ENCODE results near the gene ART1. TPM values are rescaled to one million over a fixed set of nuclear protein-coding genes. Genes with fewer than 3 reads are reported as not detected.

ART1 gene
- total and polyA plus RNA-seq, 12 donors: 0.03 to 2.8 (median 1.2) TPM; not detected in 3

- no peak overlapping the region for H3K4me3 ChIP-seq
- WGBS, 2 donors: 90 to 97% methylated on average over 12 of the region's 12 CpGs
- ATAC-seq: no peak
Observed at GRCh38 chr11:3684129-3684818, 39.3 kb downstream of the ART1 start.

GRCh38 chr11:3684819-3685172, 39.9 kb downstream of the ART1 start:
- H3K9me3 ChIP-seq: no peaks in the 10 kb centered on the region
- H3K27me3 ChIP-seq: no peaks in the 10 kb centered on the region
- H3K4me1 ChIP-seq: peaks cover 0 to 17% (median 10%) of the 10 kb centered on the region in 9 donors
- WGBS, 2 donors: 55 to 64% methylated on average over 2 of the region's 2 CpGs
- TF ChIP-seq CTCF (IDR thresholded peaks at IDR 0.05): no peak
- DNase-seq (no peak), ATAC-seq (peak in 4 of 8 donors; percentile 23 to 48 (median 40))
- intact Hi-C loops (cut with DNase I): no loop called here
- peaks cover 0 to 100% (median 59%) of the 10 kb centered on the region in 9 donors for H3K36me3 ChIP-seq
- no peak overlapping the region for H3K4me3 ChIP-seq
- H3K27ac ChIP-seq: peak overlapping the region in 2 of 10 donors; percentile 10 to 11

More at GRCh38 chr11:3684129-3684818, 39.3 kb downstream of the ART1 start:
- Histone ChIP-seq H3K27me3 (no peaks in the 10 kb centered on the region), H3K4me1 (peaks cover 0 to 17% (median 10%) of the 10 kb centered on the region in 9 donors), H3K9me3 (no peaks in the 10 kb centered on the region), H3K27ac (peak overlapping the region in 1 of 10 donors; percentile 10), H3K36me3 (peaks cover 0 to 100% (median 60%) of the 10 kb centered on the region in 9 donors)
- intact Hi-C loops (cut with DNase I): no loop called here
- no peak for TF ChIP-seq CTCF (IDR thresholded peaks at IDR 0.05)
- DNase-seq: no peak

- H3K36me3 ChIP-seq: peaks cover 0 to 100% (median 59%) of the 10 kb centered on the region in 9 donors
Observed at GRCh38 chr11:3685923-3686322, 41.0 kb downstream of the ART1 start.

GRCh38 chr11:3686751-3687150, 41.8 kb downstream of the ART1 start:
- DNase-seq (no peak), ATAC-seq (no peak)
- no peaks in the 10 kb centered on the region for H3K9me3 ChIP-seq
- peaks cover 0 to 100% (median 59%) of the 10 kb centered on the region in 9 donors for H3K36me3 ChIP-seq
- no peak for TF ChIP-seq CTCF (IDR thresholded peaks at IDR 0.05)
- no peaks in the 10 kb centered on the region for H3K27me3 ChIP-seq
- no peak overlapping the region for H3K27ac ChIP-seq
- H3K4me1 ChIP-seq: peaks cover 0 to 17% (median 10%) of the 10 kb centered on the region in 9 donors
- WGBS, 2 donors: 75 to 99% methylated on average over 4 of the region's 4 CpGs
- intact Hi-C loops (cut with DNase I): no loop called here
- H3K4me3 ChIP-seq: no peak overlapping the region

More at GRCh38 chr11:3685923-3686322, 41.0 kb downstream of the ART1 start:
- Histone ChIP-seq H3K9me3 (no peaks in the 10 kb centered on the region), H3K4me1 (peaks cover 0 to 17% (median 10%) of the 10 kb centered on the region in 9 donors), H3K27ac (peak overlapping the region in 1 of 10 donors; percentile 10), H3K27me3 (no peaks in the 10 kb centered on the region), H3K4me3 (no peak overlapping the region)
- 51 to 63% methylated on average over 7 of the region's 7 CpGs for WGBS, 2 donors
- TF ChIP-seq CTCF (IDR thresholded peaks at IDR 0.05): no peak
- intact Hi-C loops (cut with DNase I): no loop called here
- DNase-seq (peak in 1 of 2 donors; percentile 19), ATAC-seq (peak in 7 of 8 donors; percentile 41 to 77 (median 67))

Measured in heart right ventricle (tissue), 16 donors.